Neural cell (in vitro differentiated cells): Measurements from ENCODE around the gene TMEM245. TPM values are rescaled to one million over a fixed set of nuclear protein-coding genes. Genes with fewer than 3 reads are reported as not detected.
A peak's percentile ranks its signal among the peaks of the same experiment; 100 is the strongest.

Experiments
- H2AFZ ChIP-seq: fragments of 200-600, 300-800 bp; sonication (generic), shearing (Covaris generic); 2 replicates; pipeline ENCODE4 v1.6.0; 2014; ENCODE audit warnings: low read depth, mild to moderate bottlenecking, antibody characterized with exemption, low read length, moderate library complexity
- H3F3A ChIP-seq: fragments of 200-600 bp; shearing (Covaris generic); 2 replicates; pipeline ENCODE4 v1.6.1; 2016; ENCODE audit warnings: mild to moderate bottlenecking, moderate library complexity, mixed read lengths, antibody characterized with exemption, low read length; ENCODE audit not compliant: insufficient read depth, poor library complexity, severe bottlenecking
- H3K27ac ChIP-seq: fragments of 200-600, 300-800 bp; sonication (generic), shearing (Covaris generic); 2 replicates; pipeline ENCODE4 v1.5.1; 2014; ENCODE audit warnings: mild to moderate bottlenecking, low read length, moderate library complexity
- H3K27me3 ChIP-seq: fragments of 300-800, 200-600 bp; sonication (generic), shearing (Covaris generic); 2 replicates; pipeline ENCODE4 v1.6.0; 2014; ENCODE audit warnings: mild to moderate bottlenecking, low read depth, low read length, moderate library complexity; ENCODE audit not compliant: insufficient read depth
- H3K36me3 ChIP-seq: fragments of 300-800, 200-600 bp; sonication (generic), shearing (Covaris generic); 2 replicates; pipeline ENCODE4 v1.5.1; 2014; ENCODE audit warnings: mild to moderate bottlenecking, antibody characterized with exemption, low read length, moderate library complexity; ENCODE audit not compliant: insufficient read depth
- H3K4me2 ChIP-seq: fragments of 300-800, 200-600 bp; sonication (generic), shearing (Covaris generic); 2 replicates; pipeline ENCODE4 v1.6.0; 2014; ENCODE audit warnings: mild to moderate bottlenecking, low read length
- H3K4me3 ChIP-seq: fragments of 300-800, 200-600 bp; sonication (generic), shearing (Covaris generic); 2 replicates; pipeline ENCODE4 v1.5.1; 2014; ENCODE audit warnings: mild to moderate bottlenecking, low read length, moderate library complexity
- H3K79me2 ChIP-seq: fragments of 200-600 bp; shearing (Covaris generic); replicated peaks from 2 replicates; pipeline ENCODE4 v1.6.0; 2014; ENCODE audit warnings: mild to moderate bottlenecking, low read length, moderate library complexity; ENCODE audit not compliant: insufficient read depth
- H3K9ac ChIP-seq: fragments of 300-800, 200-600 bp; sonication (generic), shearing (Covaris generic); 2 replicates; pipeline ENCODE4 v1.6.1; 2016; ENCODE audit warnings: mild to moderate bottlenecking, low read length, mixed read lengths
- H3K9me2 ChIP-seq: fragments of 200-600 bp; shearing (Covaris generic); 2 replicates; pipeline ENCODE4 v1.6.1; 2016; ENCODE audit warnings: mild to moderate bottlenecking, low read length, mixed read lengths; ENCODE audit not compliant: insufficient read depth
- H3K9me3 ChIP-seq: fragments of 200-600, 300-800 bp; sonication (generic), shearing (Covaris generic); 2 replicates; pipeline ENCODE4 v1.6.1; 2016; ENCODE audit warnings: mild to moderate bottlenecking, mixed run types, low read length, moderate library complexity, mixed read lengths
- H4K20me1 ChIP-seq: fragments of 200-600 bp; shearing (Covaris generic); 2 replicates; pipeline ENCODE4 v1.6.1; 2016; ENCODE audit warnings: mild to moderate bottlenecking, mixed run types; ENCODE audit not compliant: insufficient read depth
- CTCF ChIP-seq: fragments of 450-650 bp; IDR thresholded peaks from 2 replicates; pipeline ENCODE4 v1.5.1; 2014; ENCODE audit warnings: antibody characterized with exemption, mild to moderate bottlenecking, moderate library complexity; ENCODE audit not compliant: poor library complexity, severe bottlenecking
- EP300 ChIP-seq: fragments of 450-650 bp; conservative IDR thresholded peaks from 2 replicates; pipeline ENCODE4 v1.6.1; 2014; ENCODE audit warnings: antibody characterized with exemption, mild to moderate bottlenecking, moderate library complexity; ENCODE audit not compliant: poor library complexity, severe bottlenecking
- EZH2 ChIP-seq: fragments of 200-600, 300-800 bp; shearing (Covaris generic), sonication (generic); IDR thresholded peaks from 2 replicates; pipeline ENCODE4 v1.6.1; 2014; ENCODE audit warnings: antibody characterized with exemption, low read length, borderline replicate concordance, mild to moderate bottlenecking; ENCODE audit not compliant: insufficient read depth, poor library complexity, severe bottlenecking
- MXI1 ChIP-seq: fragments of 450-650 bp; conservative IDR thresholded peaks from 2 replicates; pipeline ENCODE4 v1.6.1; 2014; ENCODE audit warnings: antibody characterized with exemption, mild to moderate bottlenecking; ENCODE audit not compliant: poor library complexity, severe bottlenecking
- POLR2AphosphoS5 ChIP-seq: IDR thresholded peaks from 2 replicates; pipeline ENCODE4 v1.6.1; 2012
- RAD21 ChIP-seq: fragments of 450-650 bp; conservative IDR thresholded peaks from 2 replicates; pipeline ENCODE4 v1.6.1; 2014; ENCODE audit warnings: antibody characterized with exemption, mild to moderate bottlenecking, moderate library complexity
- REST ChIP-seq: IDR thresholded peaks from 2 replicates; pipeline ENCODE4 v1.6.1; 2012; ENCODE audit warnings: borderline replicate concordance
- SMC3 ChIP-seq: fragments of 450-650 bp; conservative IDR thresholded peaks from 2 replicates; pipeline ENCODE4 v1.6.1; 2014; ENCODE audit warnings: antibody characterized with exemption, mild to moderate bottlenecking, moderate library complexity; ENCODE audit not compliant: poor library complexity
- TAF1 ChIP-seq: IDR thresholded peaks from 2 replicates; pipeline ENCODE4 v1.6.1; 2012; ENCODE audit warnings: low read depth
- polyA plus RNA-seq: library from polyadenylated mRNA; depleted of rRNA; stranded (reverse); fragments of >200 nt; gene quantifications from 2 replicates; pipeline ENCODE4 v1.2.3, GENCODE V29; 2014

TMEM245 gene
- polyA plus RNA-seq, 1 donor from 2014 or later = 32.1 TPM

- no peaks in the 10 kb centered on the region for H3K9me2 ChIP-seq
- TF ChIP-seq SMC3 (no peak), EZH2 (no peak), RAD21 (no peak), MXI1 (no peak), EP300 (no peak), CTCF (no peak), REST (no peak), POLR2AphosphoS5 (no peak)
- no peaks in the 10 kb centered on the region for H3K79me2 ChIP-seq
- no peaks in the 10 kb centered on the region for H4K20me1 ChIP-seq
- no peak overlapping the region for H3K9ac ChIP-seq
- H3K36me3 ChIP-seq = peaks cover under 1% of the 10 kb centered on the region
- no peak overlapping the region for H3K4me3 ChIP-seq
- H3K27ac ChIP-seq = no peak overlapping the region
- no peaks in the 10 kb centered on the region for H3F3A ChIP-seq
- no peak overlapping the region for H2AFZ ChIP-seq
- H3K4me2 ChIP-seq = peak overlapping the region; percentile 15
- no peaks in the 10 kb centered on the region for H3K27me3 ChIP-seq
- no peaks in the 10 kb centered on the region for H3K9me3 ChIP-seq
Measured at GRCh38 chr9:109022873-109023272, 96.9 kb downstream of the TMEM245 start.

- peaks cover 4% of the 10 kb centered on the region for H3K36me3 ChIP-seq
- no peak overlapping the region for H2AFZ ChIP-seq
- no peak for TF ChIP-seq EZH2
- no peak for TF ChIP-seq CTCF
- TF ChIP-seq EP300 = no peak
- TF ChIP-seq POLR2AphosphoS5 = no peak
- no peak for TF ChIP-seq MXI1
- no peak for TF ChIP-seq RAD21
- TF ChIP-seq SMC3 = no peak
- no peak for TF ChIP-seq TAF1
- no peak for TF ChIP-seq REST
- H3K27me3 ChIP-seq = no peaks in the 10 kb centered on the region
- no peaks in the 10 kb centered on the region for H3K9me2 ChIP-seq
- no peaks in the 10 kb centered on the region for H3F3A ChIP-seq
- no peak overlapping the region for H3K27ac ChIP-seq
- H4K20me1 ChIP-seq = no peaks in the 10 kb centered on the region
- no peaks in the 10 kb centered on the region for H3K9me3 ChIP-seq
- H3K4me2 ChIP-seq = no peak overlapping the region
- H3K4me3 ChIP-seq = no peak overlapping the region
- H3K79me2 ChIP-seq = no peaks in the 10 kb centered on the region
- no peak overlapping the region for H3K9ac ChIP-seq
Measured at GRCh38 chr9:109020581-109021511, 98.9 kb downstream of the TMEM245 start.
